ENCODE results near the gene CD93.

GRCh38 chr20:23107466-23107865, 21.3 kb upstream of the CD93 start:
- TF ChIP-seq CTCF (IDR thresholded peaks at IDR 0.05): no peak
- no peak for TF ChIP-seq POLR2A (IDR thresholded peaks at IDR 0.05)

All from heart left ventricle (tissue), 13 donors.